Frontal cortex (tissue), 4 donors: ENCODE measurements around the gene OSTC. TPM values are rescaled to one million over a fixed set of nuclear protein-coding genes. Genes with fewer than 3 reads are reported as not detected.

Source experiments
- DNase-seq, 2 donors: peaks; one replicate each; pipeline ENCODE4 v3.0.0; 2012; ENCODE audit warnings: low spot score in 2 of 2
- FAIRE-seq: peaks from 2 replicates; lab custom pipeline; 2012; peaks lifted over from hg19 to GRCh38; lab: Jason Lieb, UNC
- total RNA-seq: library from RNA; depleted of rRNA; stranded (reverse); fragments of >200 nt; gene quantifications from one replicate; pipeline ENCODE4 v1.2.3, GENCODE V29; 2014
- donor health status: control.
- donor health status: control.
- donor health status: control.

Gene OSTC
- total RNA-seq, result 45.7 TPM

DNA sequence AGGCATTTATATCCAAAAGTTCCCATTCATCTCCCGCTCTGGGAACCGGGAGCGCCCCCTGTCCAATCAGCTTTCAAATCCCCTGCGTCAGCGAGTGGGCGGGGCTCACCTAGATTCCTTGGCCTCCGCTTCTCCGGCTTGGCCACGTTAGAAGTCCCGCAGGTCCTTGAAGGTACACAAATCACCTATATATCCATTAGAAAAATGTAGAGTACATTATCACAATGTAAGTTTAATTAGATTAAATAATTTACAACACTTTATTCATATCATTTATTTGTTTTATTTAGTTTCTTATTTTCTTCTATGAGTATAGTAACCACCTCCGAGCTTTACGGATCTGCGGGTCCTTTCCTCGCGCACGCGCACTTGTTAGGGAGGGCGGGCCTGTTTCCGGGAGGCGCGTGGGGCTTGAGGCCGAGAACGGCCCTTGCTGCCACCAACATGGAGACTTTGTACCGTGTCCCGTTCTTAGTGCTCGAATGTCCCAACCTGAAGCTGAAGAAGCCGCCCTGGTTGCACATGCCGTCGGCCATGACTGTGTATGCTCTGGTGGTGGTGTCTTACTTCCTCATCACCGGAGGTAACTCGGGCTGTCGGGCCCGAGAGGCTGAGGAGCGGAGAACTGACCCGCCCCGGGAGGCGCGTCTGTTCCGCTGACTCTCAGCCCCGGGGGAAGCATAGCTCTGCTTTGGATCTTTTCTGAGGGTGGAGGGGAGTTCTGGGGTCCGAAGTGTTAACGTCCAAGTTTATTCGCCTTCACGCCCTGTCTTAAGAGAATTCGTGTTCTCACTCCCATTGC, at the start of gene OSTC:
Gene OSTC, plus strand, starts transcription at position 388 of the 802 bp plus-strand sequence. Its CDS starts 57 bp downstream, at position 445.
- peak; percentile 96 for FAIRE-seq

DNA sequence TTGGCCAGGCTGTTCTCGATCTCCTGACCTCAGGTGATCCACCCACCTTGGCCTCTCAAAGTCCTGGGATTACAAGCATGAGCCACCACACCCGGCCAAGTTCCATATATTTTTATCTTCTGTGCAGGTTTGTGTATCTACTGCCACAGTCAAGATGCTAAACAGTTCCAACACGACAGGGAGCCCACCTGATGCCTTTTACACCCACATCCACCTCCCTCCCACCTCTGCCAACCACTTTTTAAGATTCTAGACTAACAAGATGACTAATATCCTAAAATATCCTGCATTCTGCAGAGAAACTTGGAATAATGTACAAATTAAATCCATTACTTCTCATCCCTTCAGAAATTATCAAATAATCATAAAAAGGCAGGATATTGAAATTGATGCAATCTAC, 49.3 kb upstream of the OSTC start:
- DNase-seq (no peak), FAIRE-seq (no peak)

More for the DNA sequence above, at the start of gene OSTC:
- DNase-seq, result peak; percentile 75 to 86

DNA sequence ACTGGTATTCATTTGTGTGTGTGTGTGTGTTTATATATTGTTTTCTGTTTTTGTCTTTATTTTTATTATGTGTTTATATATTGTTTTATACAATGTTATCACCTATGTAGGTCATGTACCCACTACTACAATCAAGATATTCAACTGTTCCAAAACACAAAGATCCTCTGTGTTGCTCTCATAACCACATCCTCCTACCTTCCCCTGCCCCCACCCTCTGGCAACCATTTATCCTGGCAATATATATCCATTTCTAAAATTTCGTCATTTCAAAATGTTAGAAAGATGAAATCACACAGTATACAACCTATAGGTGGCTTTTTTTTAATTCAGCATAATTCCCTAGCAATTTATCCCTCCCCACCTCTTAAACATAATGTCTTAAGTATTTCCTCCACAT, 48.9 kb upstream of the OSTC start:
- DNase-seq (no peak), FAIRE-seq (no peak)

DNA sequence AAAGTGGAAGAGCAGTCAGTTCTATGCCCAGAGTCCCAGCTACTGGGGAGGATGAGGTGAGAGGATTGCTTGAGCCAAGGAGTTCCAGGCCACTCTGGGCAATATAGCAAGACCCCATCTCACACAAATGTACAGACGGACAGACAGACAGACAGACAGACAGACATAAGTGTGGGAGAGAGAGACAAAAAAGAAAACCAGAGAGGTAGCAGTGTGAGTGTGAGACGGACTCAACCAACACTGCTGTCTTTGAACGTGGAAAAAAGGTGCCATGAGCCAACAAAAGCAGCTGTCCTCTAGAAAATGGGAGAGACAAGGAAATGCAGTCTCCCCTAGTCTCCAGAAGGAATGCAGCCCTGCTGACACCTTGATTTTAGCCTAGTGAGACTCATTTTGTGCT, 48.2 kb upstream of the OSTC start:
- DNase-seq (no peak), FAIRE-seq (no peak)

DNA sequence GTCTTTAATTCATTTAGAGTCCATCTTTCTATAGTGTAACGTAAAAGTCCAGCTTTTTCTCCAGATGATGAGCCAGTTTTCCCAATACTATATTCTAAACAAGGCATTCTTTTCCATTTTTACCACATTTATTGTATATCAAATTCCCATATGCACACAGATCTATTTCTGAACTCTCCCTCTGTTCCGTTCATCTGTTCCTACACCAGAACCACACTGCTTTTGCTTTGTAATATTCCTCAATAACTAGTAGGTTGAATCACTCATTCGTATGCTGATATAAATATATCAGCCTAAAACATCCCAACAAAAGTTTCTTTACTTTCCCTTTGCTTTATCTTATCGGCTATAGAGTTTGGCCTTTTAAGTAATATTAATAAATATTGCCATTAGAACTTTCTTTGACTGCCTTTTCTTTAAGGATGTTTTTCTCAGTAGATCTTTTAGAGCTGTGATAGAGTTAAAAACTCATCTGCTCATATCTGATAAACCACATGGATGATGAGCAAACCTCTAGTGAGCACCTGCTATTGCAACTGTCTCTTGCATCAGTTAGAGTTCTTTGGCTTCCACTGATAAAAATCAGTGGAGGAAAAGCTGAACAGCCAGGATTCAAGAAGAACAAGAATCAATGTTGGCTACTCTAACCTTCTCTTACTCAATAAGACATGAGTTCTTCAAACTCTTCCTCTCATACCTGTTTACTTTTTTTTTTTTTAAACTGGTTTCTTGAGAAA, 43.2 kb upstream of the OSTC start:
- no peak for DNase-seq
- no peak for FAIRE-seq

DNA sequence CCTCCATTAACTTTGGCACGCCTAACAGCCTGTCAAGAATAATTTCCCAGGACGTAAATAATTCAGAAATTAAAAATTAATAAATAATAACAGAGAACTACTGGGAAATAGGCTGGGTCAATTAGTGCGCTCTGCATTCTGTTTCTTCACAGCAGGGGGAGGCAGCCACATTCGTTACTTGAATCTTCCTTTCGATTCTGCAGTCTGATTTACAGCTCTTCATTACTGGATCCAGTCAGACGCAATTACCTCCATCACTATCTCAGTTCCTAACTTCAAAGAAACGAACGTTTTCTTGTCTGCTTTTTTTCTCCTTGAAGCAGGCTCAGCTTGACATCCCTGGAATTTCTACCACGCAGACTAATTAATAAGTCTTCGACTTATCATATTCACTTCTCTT, 39.0 kb upstream of the OSTC start:
- no peak for DNase-seq

DNA sequence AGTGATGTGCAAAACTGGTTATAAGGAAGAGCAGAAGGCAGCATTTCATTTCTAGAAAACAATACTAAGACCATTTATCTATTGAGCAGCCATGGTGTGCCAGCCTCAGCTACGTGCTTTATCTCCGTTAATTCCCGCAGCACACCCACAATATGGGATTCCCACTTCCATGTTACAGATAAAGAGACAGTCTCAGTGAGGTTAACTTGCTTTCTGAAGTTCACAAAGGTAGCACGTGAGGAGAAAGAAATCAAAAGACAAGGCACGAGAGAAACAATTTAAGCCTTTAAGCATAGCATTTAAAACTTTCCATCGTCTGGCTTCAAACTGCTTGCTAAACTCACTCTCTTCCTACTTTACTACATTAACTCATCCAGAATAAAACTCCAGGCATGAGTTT, 38.0 kb upstream of the OSTC start:
- DNase-seq (no peak), FAIRE-seq (no peak)

More for the DNA sequence above, 39.0 kb upstream of the OSTC start:
- no peak for FAIRE-seq

DNA sequence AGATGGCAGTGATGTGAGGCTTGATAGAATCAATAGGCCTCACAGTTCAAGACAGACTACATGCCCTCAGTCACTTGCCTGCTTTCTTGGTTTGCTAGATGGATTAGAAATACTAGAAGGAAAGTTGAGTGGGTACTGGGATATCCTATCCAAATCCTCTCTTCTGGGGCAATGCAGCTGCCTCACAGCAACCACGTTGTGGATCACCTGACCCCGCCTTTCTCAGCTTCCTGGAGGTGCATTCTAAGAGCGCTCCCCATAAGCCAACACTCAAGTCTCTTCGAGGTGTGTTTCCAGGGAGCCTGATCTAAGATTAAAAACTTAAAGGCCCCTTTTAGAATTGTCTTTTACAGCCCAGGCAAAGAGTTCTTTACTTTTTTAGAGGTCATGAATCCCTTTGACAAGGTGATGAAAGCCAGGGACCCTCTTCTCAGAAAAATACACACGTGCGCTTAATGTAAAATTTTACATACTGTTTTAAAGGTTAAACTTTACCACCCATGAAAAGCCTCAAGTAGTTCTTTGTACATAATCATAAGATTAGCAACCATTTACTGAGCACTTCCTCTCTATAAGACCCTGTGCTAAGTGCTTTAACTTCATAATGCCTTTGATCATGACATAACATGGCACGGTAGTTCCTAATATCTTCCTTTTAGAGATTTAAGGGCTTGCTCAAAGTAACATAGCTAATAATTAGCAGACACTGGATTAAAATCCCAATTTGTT, 30.9 kb upstream of the OSTC start:
- FAIRE-seq (no peak), DNase-seq (no peak)

DNA sequence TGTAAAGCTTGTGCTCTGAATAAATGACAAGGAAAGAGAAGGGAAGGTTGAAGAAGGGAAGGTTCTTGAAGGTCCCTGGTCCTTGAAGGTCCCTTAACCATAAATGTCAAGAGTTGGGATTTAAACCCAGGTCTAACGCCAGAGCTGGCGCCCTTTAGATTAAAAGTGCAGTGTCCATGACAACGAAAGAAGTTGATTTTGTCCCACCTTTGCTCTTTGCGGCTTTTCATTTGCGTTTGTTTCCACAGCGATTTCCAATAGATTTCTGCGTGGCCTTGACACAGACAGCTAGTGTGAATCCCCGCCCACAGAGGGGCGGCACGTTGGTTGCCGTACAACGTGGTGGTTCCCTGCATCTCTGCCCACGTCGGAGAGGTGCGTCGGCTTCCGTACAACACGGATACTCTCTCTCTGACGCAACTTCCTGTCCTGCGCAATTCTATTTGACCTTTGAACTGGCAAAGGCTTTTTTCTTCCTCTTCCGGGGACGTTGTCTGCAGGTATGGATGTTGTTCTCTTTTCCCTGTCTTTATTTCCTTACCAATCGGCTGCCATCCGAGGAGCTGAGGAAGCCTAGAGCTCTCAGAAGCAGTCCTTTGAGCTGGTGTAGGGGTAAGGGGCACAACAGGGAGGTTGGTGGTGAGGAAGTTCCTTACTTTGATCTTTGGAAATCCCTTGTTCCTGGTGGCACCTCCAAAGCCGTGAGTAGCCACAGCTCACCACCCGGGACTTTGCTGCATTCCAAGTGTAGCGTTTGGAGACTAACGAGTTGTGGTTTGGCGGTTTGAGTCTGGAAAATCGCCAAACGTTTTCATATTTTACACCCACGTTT, 30.1 kb upstream of the OSTC start, which contains the start of gene RPL34:
Gene RPL34, plus strand, starts transcription at position 476 of the 832 bp plus-strand sequence. CDS start 1,384 bp downstream, outside the sequence.
- FAIRE-seq (peak; percentile 96), DNase-seq (peak; percentile 77 to 79)

DNA sequence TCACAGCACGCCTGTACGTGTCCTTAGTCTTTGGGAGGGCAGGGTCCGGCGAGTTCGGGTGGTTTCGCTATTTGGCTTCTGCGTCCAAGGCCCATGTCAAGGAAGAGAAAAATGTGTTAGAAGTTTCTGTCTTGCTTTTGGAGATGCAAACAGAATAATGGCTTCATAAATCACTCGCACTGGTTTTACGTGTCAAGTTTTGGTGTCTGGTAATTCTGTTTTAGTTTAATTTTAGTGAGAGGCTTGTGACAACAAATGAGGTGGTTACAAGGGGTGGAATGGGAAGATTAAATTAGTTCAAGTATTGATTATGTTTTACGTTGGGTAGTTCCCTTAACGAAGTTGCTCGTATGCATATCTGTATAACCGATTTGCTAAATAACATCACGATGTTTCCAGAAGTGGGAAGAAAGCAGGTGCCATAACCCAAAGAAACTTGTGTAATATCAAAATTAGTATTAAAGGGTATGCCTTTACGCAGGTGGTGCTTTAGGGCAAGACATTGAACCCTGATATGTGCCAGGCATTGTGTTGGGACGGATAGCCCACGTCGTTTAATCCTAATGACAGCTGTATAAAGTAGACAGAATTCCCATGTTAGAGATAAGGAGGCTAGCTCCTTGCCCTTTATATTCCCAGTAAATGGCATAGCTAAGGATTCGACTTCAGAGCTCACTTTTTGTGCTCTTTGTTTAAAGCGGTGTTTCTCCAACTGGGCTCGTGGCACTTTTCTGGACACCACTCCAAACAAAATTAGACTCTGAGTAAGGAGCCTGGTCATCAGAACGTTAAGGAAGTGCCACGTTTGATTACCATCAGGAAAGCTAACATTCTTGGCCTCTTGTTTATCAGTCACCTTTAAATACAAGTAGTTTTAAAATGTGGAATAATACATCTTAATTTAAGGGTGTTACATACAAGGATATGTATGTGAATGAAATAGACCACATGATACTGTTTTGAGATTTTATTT, 29.2 kb upstream of the OSTC start:
- FAIRE-seq (no peak), DNase-seq (no peak)

DNA sequence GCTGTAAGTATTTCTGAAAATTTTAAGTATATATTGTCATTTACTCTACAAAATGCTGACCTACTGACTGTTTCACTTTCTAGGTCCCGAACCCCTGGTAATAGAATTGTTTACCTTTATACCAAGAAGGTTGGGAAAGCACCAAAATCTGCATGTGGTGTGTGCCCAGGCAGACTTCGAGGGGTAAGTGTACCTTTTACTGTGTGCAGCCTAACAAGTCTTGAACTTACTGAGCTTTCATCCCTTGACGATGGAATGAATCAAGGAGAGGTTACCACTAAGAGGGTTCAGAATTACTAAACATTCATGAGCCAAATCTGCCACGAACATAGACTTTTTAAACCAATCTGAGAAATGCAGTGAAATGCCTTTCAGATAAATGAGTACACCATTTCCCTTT, 28.4 kb upstream of the OSTC start:
- FAIRE-seq (no peak), DNase-seq (no peak)

DNA sequence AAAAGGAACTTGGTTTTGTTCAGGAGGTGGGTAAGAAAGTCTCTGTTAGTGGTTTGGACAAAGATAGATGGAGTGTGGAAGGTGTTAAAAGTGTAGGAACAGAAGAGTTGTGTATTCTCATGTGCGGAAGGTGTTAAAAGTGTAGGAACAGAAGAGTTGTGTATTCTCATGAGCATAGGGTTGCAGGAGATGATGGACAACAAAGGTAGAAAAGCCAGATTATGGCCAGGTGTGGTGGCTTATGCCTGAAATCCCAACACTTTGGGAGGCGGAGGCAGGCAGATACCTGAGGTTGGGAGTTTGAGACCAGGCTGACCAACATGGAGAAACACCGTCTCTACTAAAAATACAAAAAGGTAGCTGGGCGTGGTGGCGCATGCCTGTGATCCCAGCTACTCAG, 27.6 kb upstream of the OSTC start:
- DNase-seq (no peak), FAIRE-seq (no peak)

DNA sequence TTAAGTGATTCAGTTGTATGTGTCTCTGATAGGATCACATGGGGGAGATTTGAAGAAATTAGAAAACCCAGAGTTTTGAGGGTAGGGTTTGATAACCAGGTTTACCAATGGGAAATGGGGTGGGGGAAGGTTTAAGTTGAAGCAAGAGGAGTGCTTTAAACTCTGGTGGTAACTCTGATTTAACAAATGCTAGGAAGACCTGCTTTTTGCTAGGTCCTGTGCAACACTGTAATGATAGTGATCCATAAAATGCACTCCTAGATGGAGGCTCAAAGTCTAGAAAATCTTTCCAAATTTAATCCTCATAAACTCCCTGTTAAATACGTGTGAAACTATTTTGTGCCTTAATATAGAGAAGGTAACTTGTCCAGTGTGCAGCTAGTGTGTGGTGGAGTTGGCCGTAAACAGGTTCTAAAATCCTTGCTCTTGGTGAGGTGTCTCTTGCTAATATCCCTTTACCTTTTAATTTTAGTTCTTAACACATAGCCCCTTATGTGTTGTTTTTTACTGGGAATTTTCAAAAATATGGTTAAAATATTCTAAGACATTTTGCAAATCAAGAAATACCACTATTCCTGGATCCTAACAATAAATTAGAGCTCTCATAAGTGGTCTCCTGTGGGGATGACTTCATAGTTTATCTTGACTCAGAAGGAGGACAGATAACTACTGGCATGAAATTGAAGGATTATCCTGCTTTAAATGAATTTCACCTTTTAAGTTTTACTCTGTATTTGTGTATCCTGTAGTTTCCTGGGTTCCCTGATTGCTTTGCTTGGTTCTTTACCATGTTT, 25.9 kb upstream of the OSTC start:
- FAIRE-seq (no peak), DNase-seq (no peak)

DNA sequence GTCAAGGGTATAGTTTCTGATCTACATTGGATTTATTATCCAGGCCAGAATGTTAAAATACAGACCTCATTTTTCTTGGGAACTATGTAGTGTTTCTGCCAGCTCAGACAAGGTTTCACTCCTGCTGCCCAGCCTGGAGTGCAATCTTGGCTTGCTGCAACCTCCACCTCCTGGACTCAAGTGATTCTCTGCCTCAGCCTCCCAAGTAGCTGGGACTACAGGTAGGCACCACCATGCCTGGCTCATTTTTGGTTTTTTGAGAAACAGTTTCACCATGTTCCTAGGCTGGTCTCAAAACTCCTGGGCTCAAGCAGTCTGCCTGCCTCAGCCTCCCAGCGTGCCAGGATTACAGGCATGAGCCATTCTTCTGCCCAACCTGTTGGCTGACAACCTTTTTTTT, 24.3 kb upstream of the OSTC start:
- DNase-seq (no peak), FAIRE-seq (no peak)

DNA sequence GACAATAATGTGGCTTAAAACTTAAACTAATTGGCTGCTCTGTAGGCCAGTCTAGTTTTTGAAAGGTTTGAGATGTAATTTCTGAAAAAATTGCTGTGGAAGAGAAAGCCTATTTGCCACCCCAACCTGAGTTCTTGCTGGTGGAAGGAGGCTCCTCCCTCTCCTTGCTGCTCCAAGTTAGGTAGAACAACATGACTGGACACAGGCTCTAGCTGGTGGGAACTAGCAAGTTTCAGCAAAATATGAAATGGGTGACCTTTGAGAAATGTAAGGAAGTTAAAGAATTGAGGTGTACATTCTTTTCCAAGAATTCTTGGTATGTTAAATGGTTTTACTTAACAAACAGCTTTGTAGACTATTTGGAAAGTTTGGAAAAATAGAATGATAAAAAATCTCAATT, 22.0 kb upstream of the OSTC start:
- no peak for DNase-seq
- FAIRE-seq, result no peak

DNA sequence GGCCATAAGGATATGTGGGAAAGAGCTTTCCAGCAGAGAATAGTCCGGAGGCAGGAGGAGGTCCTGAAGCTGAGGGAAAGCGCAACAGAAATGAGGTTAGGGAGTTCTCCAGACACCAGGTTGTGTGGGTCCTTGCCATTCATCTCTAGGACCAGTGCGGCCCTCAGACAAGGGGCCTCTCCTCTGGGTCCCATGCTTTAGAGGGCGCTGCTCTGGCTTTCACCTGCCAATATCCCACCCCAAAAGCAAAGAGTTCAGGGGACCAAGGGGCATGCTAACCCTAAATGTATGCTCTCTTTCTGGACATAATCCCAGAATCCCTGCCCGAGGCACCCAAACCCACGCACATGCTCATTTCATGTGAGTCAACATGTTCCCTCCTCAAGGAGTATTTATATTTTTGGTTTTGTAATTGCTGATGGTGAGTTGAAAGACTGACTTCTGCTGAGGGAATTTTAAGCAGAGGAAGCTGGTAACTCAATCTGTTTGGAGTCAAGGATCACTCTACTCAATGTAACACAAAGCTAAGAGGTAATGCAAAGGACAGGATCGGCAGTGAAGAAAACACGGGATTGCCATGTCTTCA, 15.2 kb upstream of the OSTC start:
- FAIRE-seq, result no peak
- DNase-seq, result no peak

DNA sequence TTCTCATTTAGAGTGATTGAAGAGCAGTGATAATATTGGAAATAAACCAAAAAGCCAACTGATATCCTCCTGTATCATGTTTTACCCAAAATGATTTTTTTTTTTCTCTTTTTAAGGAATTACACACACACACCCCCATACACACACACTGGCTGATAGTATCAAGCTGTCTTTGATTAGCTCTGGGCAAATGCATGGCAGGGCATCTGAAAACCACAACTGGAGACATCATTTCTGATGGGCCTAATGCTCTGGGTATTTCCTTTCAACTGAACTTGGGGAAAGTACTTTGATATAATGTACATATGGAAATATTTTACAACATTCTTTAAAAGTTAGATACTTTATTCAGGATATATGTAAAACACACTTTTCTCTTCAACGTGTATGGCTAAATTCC, 14.2 kb upstream of the OSTC start:
- DNase-seq, result no peak
- no peak for FAIRE-seq
